ENCODE data around the gene CTNNA3. TPM values are rescaled to one million over a fixed set of nuclear protein-coding genes. Genes with fewer than 3 reads are reported as not detected.

CTNNA3 gene
- polyA plus RNA-seq, 1 donor from 2014 or later, result 0.14 TPM

- no peak overlapping the region for H3K4me3 ChIP-seq (ENCODE audit: low read length)
- no peaks in the 10 kb centered on the region for H3K27me3 ChIP-seq (ENCODE audit: insufficient read depth, low read depth, low read length)
- no peak for TF ChIP-seq EP300 (conservative IDR thresholded peaks at IDR 0.05; ENCODE audit: poor library complexity, severe bottlenecking)
- TF ChIP-seq SMC3 (conservative IDR thresholded peaks at IDR 0.05; ENCODE audit: poor library complexity), result no peak
- TF ChIP-seq MXI1 (conservative IDR thresholded peaks at IDR 0.05; ENCODE audit: poor library complexity, severe bottlenecking), result no peak
- no peak for TF ChIP-seq TAF1 (IDR thresholded peaks at IDR 0.05; ENCODE audit: low read depth)
- TF ChIP-seq EZH2 (IDR thresholded peaks at IDR 0.05; ENCODE audit: borderline replicate concordance, insufficient read depth, low read length, poor library complexity, severe bottlenecking), result no peak
- TF ChIP-seq CTCF (IDR thresholded peaks at IDR 0.05; ENCODE audit: poor library complexity, severe bottlenecking), result no peak
- no peaks in the 10 kb centered on the region for H3K79me2 ChIP-seq (replicated peaks; ENCODE audit: insufficient read depth, low read length)
- no peak overlapping the region for H2AFZ ChIP-seq (ENCODE audit: low read depth, low read length)
- H3K27ac ChIP-seq (ENCODE audit: low read length), result no peak overlapping the region
- H3K4me2 ChIP-seq (ENCODE audit: low read length), result no peak overlapping the region
- H3K36me3 ChIP-seq (ENCODE audit: insufficient read depth, low read length), result no peaks in the 10 kb centered on the region
- no peaks in the 10 kb centered on the region for H3F3A ChIP-seq (ENCODE audit: insufficient read depth, low read length, poor library complexity, severe bottlenecking)
- no peak overlapping the region for H3K9ac ChIP-seq (ENCODE audit: low read length)
- no peaks in the 10 kb centered on the region for H4K20me1 ChIP-seq (ENCODE audit: insufficient read depth)
- H3K9me2 ChIP-seq (ENCODE audit: insufficient read depth, low read length), result no peaks in the 10 kb centered on the region
- no peaks in the 10 kb centered on the region for H3K9me3 ChIP-seq (ENCODE audit: low read length)
Measured at GRCh38 chr10:67506757-67507091, 189.3 kb downstream of the CTNNA3 start.

- Histone ChIP-seq H3K79me2 (replicated peaks; ENCODE audit: insufficient read depth, low read length) (no peaks in the 10 kb centered on the region), H3K9ac (ENCODE audit: low read length) (no peak overlapping the region), H3K36me3 (ENCODE audit: insufficient read depth, low read length) (no peaks in the 10 kb centered on the region), H4K20me1 (ENCODE audit: insufficient read depth) (no peaks in the 10 kb centered on the region), H3K9me3 (ENCODE audit: low read length) (no peaks in the 10 kb centered on the region), H2AFZ (ENCODE audit: low read depth, low read length) (no peak overlapping the region), H3K4me3 (ENCODE audit: low read length) (no peak overlapping the region), H3K9me2 (ENCODE audit: insufficient read depth, low read length) (no peaks in the 10 kb centered on the region), H3K4me2 (ENCODE audit: low read length) (no peak overlapping the region), H3K27ac (ENCODE audit: low read length) (no peak overlapping the region), H3K27me3 (ENCODE audit: insufficient read depth, low read depth, low read length) (no peaks in the 10 kb centered on the region), H3F3A (ENCODE audit: insufficient read depth, low read length, poor library complexity, severe bottlenecking) (no peaks in the 10 kb centered on the region)
- peak; percentile 41 for TF ChIP-seq CTCF (IDR thresholded peaks at IDR 0.05; ENCODE audit: poor library complexity, severe bottlenecking)
- peak; percentile 39 for TF ChIP-seq SMC3 (conservative IDR thresholded peaks at IDR 0.05; ENCODE audit: poor library complexity)
- TF ChIP-seq EZH2 (IDR thresholded peaks at IDR 0.05; ENCODE audit: borderline replicate concordance, insufficient read depth, low read length, poor library complexity, severe bottlenecking), result no peak
- no peak for TF ChIP-seq POLR2AphosphoS5 (IDR thresholded peaks at IDR 0.05)
- peak; percentile 46 for TF ChIP-seq RAD21 (conservative IDR thresholded peaks at IDR 0.05)
- no peak for TF ChIP-seq MXI1 (conservative IDR thresholded peaks at IDR 0.05; ENCODE audit: poor library complexity, severe bottlenecking)
- TF ChIP-seq EP300 (conservative IDR thresholded peaks at IDR 0.05; ENCODE audit: poor library complexity, severe bottlenecking), result no peak
- TF ChIP-seq REST (IDR thresholded peaks at IDR 0.05; ENCODE audit: borderline replicate concordance), result no peak
- TF ChIP-seq TAF1 (IDR thresholded peaks at IDR 0.05; ENCODE audit: low read depth), result no peak
Measured at GRCh38 chr10:67506083-67506756, 189.8 kb downstream of the CTNNA3 start.
